Body of pancreas (tissue), 4 donors: Measurements from ENCODE around the gene PAX8. TPM values are rescaled to one million over a fixed set of nuclear protein-coding genes. Genes with fewer than 3 reads are reported as not detected.
"Not testable (repeated sequence)": the region's sequence is repeated elsewhere in the genome, so short reads cannot be mapped to it uniquely, and the experiment has no call there.

Experiments
- ATAC-seq: fragments of 150-250 bp; one replicate; pipeline ENCODE4 v1.9.1; 2016
- DNase-seq, 4 donors: peaks; one replicate each; pipeline ENCODE4 v3.0.0-alpha.2; 2019
- H3K27ac ChIP-seq, 4 donors: fragments of 200-600 bp; sonication (generic); 1 replicate in 3 of 4; 2 replicates in 1 of 4; pipeline versions ENCODE4 v1.5.1 to v1.6.1; 2016 to 2019; ENCODE audit warnings: mild to moderate bottlenecking in 1 of 4, mixed read lengths in 1 of 4, moderate library complexity in 1 of 4
- H3K27me3 ChIP-seq, 2 donors: fragments of 200-600 bp; sonication (generic); one replicate each; pipeline ENCODE4 v1.6.0; 2016; ENCODE audit warnings: mild to moderate bottlenecking in 1 of 2
- H3K36me3 ChIP-seq, 2 donors: fragments of 200-600 bp; sonication (generic); replicated peaks in 1 of 2; 2 replicates each; pipeline ENCODE4 v1.5.1; 2016; ENCODE audit warnings: low read depth in 2 of 2; ENCODE audit not compliant: insufficient read depth in 1 of 2
- H3K4me1 ChIP-seq: fragments of 200-600 bp; sonication (generic); one replicate; pipeline ENCODE4 v1.6.0; 2016
- H3K4me3 ChIP-seq, 2 donors: fragments of 200-600 bp; sonication (generic); 1 replicate in 1 of 2; 2 replicates in 1 of 2; pipeline ENCODE4 v1.5.1; 2016 to 2019
- H3K9me3 ChIP-seq, 3 donors: fragments of 200-600 bp; sonication (generic); 1 replicate in 2 of 3; 2 replicates in 1 of 3; pipeline ENCODE4 v1.5.1; 2016
- POLR2A ChIP-seq, 3 donors: fragments of 450-650 bp; IDR thresholded peaks; one replicate each; pipeline ENCODE4 v1.6.1; 2016; ENCODE audit warnings: antibody characterized with exemption in 3 of 3, mild to moderate bottlenecking in 2 of 3
- WGBS, 2 donors: methylation state at CpG; one replicate each; pipeline ENCODE4 v1.1.5; 2017; 5-methylcytosine and 5-hydroxymethylcytosine counted together
- intact Hi-C: fragments of 100-400 bp; cut with DNase I; formaldehyde crosslinking; loops from one replicate; pipeline ENCODE4 v1.15.1; 2023
- total RNA-seq, 2 donors: library from RNA; depleted of rRNA; stranded (reverse); fragments of >200 nt; gene quantifications; one replicate each; pipeline ENCODE4 v1.1.0, GENCODE V29; 2016
- TF ChIP-seq, protein P1 (sequence below), 7 experiments: fragments of 450-650 bp in 4 of 7; fragments of 200-600 bp in 3 of 7; sonication (generic) in 3 of 7; IDR thresholded peaks; one replicate each; pipeline ENCODE4 v1.5.1; 2016 to 2019; ENCODE audit warnings: antibody characterized with exemption in 7 of 7

PAX8 gene
- total RNA-seq, 2 donors from 2014 or later = 0.52 to 2.3 TPM

- no peak for ATAC-seq
- no peaks in the 10 kb centered on the region for H3K27me3 ChIP-seq
- H3K27ac ChIP-seq = no peak overlapping the region
- H3K4me1 ChIP-seq = no peaks in the 10 kb centered on the region
- no peak overlapping the region for H3K4me3 ChIP-seq
- H3K9me3 ChIP-seq = no peaks in the 10 kb centered on the region
- H3K36me3 ChIP-seq = no peaks in the 10 kb centered on the region
- TF ChIP-seq, protein P1, sequence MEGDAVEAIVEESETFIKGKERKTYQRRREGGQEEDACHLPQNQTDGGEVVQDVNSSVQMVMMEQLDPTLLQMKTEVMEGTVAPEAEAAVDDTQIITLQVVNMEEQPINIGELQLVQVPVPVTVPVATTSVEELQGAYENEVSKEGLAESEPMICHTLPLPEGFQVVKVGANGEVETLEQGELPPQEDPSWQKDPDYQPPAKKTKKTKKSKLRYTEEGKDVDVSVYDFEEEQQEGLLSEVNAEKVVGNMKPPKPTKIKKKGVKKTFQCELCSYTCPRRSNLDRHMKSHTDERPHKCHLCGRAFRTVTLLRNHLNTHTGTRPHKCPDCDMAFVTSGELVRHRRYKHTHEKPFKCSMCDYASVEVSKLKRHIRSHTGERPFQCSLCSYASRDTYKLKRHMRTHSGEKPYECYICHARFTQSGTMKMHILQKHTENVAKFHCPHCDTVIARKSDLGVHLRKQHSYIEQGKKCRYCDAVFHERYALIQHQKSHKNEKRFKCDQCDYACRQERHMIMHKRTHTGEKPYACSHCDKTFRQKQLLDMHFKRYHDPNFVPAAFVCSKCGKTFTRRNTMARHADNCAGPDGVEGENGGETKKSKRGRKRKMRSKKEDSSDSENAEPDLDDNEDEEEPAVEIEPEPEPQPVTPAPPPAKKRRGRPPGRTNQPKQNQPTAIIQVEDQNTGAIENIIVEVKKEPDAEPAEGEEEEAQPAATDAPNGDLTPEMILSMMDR (IDR thresholded peaks at IDR 0.05) = no peak
- TF ChIP-seq POLR2A (IDR thresholded peaks at IDR 0.05) = no peak
- intact Hi-C loops = no loop called here
- WGBS, 2 donors = 86 to 100% methylated on average over 3 to 6 of the region's 6 CpGs
- no peak for DNase-seq
These were observed 26.4 kb upstream of the PAX8 start for GRCh38 chr2:113305146-113305545.

DNA sequence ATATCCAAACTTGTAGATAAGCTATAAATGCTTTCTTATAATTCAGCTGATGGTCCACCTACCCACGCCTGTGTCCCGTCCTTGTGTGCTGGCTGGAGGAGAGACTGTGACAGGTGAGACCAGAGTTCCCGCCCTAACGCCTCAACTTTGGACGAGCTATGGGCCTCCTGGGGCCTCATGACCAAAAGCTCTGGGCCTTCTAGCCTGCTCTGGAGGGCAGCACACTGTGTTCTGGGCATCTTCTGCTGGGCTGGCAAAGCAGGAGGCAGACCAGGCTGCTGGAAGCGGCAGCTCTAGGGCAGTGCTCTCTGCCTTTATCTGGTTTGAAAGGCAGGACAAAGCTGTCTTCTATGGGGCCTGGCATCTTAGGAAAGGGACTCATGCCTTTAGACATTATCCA is 26.0 kb upstream of the PAX8 start:
- Histone ChIP-seq H3K4me1 (no peaks in the 10 kb centered on the region), H3K27ac (no peak overlapping the region), H3K4me3 (no peak overlapping the region), H3K9me3 (no peaks in the 10 kb centered on the region), H3K36me3 (no peaks in the 10 kb centered on the region), H3K27me3 (no peaks in the 10 kb centered on the region)
- DNase-seq = no peak
- TF ChIP-seq POLR2A (IDR thresholded peaks at IDR 0.05) = no peak
- TF ChIP-seq, protein P1 (IDR thresholded peaks at IDR 0.05) = no peak
- whole genome bisulfite sequencing, 2 donors = 88 to 89% methylated on average over 6 of the region's 6 CpGs
- ATAC-seq = no peak
- intact Hi-C loops = no loop called here

DNA sequence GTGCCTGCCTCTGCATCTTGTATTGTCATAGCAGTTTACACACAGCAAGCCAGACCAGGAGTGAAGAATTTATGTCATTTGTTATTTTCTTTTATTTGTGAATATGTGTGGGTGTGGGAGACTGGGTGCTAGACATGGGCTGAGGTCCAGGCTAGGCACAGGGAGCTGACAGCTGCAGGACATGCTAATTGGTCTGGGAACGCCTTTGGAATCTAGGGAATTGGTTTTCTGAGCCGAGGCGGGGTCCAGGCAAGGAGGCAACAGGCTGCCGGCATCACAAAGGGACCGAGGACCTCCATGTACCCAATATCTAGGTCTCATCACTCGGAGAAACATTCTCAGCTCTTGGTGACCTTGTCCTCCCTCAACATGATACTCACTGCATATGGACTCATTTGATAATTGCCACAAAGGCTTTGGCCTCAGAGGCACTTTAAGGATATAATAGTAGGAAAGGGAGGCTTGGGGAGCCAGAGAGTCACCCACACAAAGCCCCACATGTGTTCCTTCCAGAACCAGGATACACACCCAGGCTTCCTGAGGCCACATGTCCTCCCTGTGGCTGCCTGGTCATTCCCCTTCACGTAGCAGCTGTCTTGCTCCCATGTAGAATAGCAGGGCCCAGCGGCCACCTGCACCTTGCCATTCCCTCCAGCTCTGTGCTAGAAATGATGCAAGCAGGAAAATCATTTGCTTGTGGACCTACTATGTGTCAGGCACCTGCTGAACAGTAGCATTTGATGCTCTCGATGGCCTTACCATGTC is 23.7 kb upstream of the PAX8 start:
- WGBS, 2 donors = 77 to 86% methylated on average over 9 of the region's 9 CpGs
- H3K27me3 ChIP-seq, H3K27ac ChIP-seq, H3K4me3 ChIP-seq, H3K9me3 ChIP-seq, ATAC-seq, intact Hi-C loops, H3K36me3 ChIP-seq, DNase-seq, H3K4me1 ChIP-seq: not testable (repeated sequence)

GRCh38 chr2:113300281-113300680 is 21.6 kb upstream of the PAX8 start:
- 70 to 85% methylated on average over 4 of the region's 4 CpGs for WGBS, 2 donors
- intact Hi-C loops = no loop called here
- H3K9me3 ChIP-seq = no peaks in the 10 kb centered on the region
- no peak overlapping the region for H3K4me3 ChIP-seq
- H3K27me3 ChIP-seq = no peaks in the 10 kb centered on the region
- no peak for ATAC-seq
- no peaks in the 10 kb centered on the region for H3K4me1 ChIP-seq
- DNase-seq = no peak
- no peaks in the 10 kb centered on the region for H3K36me3 ChIP-seq
- TF ChIP-seq POLR2A (IDR thresholded peaks at IDR 0.05) = no peak
- TF ChIP-seq, protein P1 (IDR thresholded peaks at IDR 0.05) = no peak
- H3K27ac ChIP-seq = no peak overlapping the region

GRCh38 chr2:113298176-113298575 is 19.5 kb upstream of the PAX8 start:
- Histone ChIP-seq H3K4me3 (no peak overlapping the region), H3K9me3 (no peaks in the 10 kb centered on the region), H3K27me3 (no peaks in the 10 kb centered on the region), H3K36me3 (no peaks in the 10 kb centered on the region), H3K27ac (no peak overlapping the region), H3K4me1 (no peaks in the 10 kb centered on the region)
- DNase-seq = no peak
- intact Hi-C loops = no loop called here
- WGBS, 2 donors = 97 to 98% methylated on average over 2 of the region's 2 CpGs
- TF ChIP-seq, protein P1 (IDR thresholded peaks at IDR 0.05) = no peak
- TF ChIP-seq POLR2A (IDR thresholded peaks at IDR 0.05) = no peak
- ATAC-seq = no peak
